Panc1 (cell line): Measurements from ENCODE around the gene TTLL6. TPM values are rescaled to one million over a fixed set of nuclear protein-coding genes. Genes with fewer than 3 reads are reported as not detected.

ENCODE experiments used
- ATAC-seq: fragments of 200-7000 bp; cut with Tn5 transposase; 2 replicates; pipeline ENCODE4 v1.9.1; 2020; ENCODE audit warnings: mild to moderate bottlenecking, moderate library complexity
- BruUV-seq: library from RNA; stranded (reverse); fragments of 400-500 nt; replicated peaks from 2 replicates; lab custom pipeline; 2021; lab: Mats Ljungman, UMichigan
- CTCF ChIA-PET: fragments of 300-600 bp; sonication (Branson Sonifier 250); formaldehyde crosslinking; loops from one replicate; lab custom pipeline; 2022; ENCODE audit warnings: antibody characterized with exemption; lab: Charles Lee
- POLR2A ChIA-PET: fragments of 300-600 bp; sonication (Branson Sonifier 250); formaldehyde crosslinking; loops from one replicate; lab custom pipeline; 2022; ENCODE audit warnings: antibody characterized with exemption; lab: Charles Lee
- DNase-seq: peaks from one replicate; pipeline ENCODE4 v3.0.0-alpha.2; 2010; ENCODE audit warnings: low read depth, low spot score
- H3K27ac ChIP-seq: 2 replicates; pipeline ENCODE4 v1.5.1; 2011; ENCODE audit warnings: mild to moderate bottlenecking, low read length, inconsistent platforms
- H3K27me3 ChIP-seq: fragments of 200-500 bp; sonication (Bioruptor generic); 2 replicates; pipeline ENCODE4 v1.6.0; 2014; ENCODE audit warnings: low read length, inconsistent platforms; ENCODE audit not compliant: control insufficient read depth, insufficient read depth
- H3K36me3 ChIP-seq: fragments of 200-500 bp; sonication (Bioruptor generic); 2 replicates; pipeline ENCODE4 v1.5.1; 2014; ENCODE audit warnings: inconsistent platforms, mild to moderate bottlenecking, low read length, moderate library complexity; ENCODE audit not compliant: control insufficient read depth, insufficient read depth
- H3K4me1 ChIP-seq: 2 replicates; pipeline ENCODE4 v1.5.1; 2011; ENCODE audit warnings: inconsistent platforms, mild to moderate bottlenecking, low read length, moderate library complexity; ENCODE audit not compliant: control insufficient read depth, insufficient read depth
- H3K4me3 ChIP-seq, 2 experiments: 2 replicates each; pipeline ENCODE4 v1.5.1; 2011 to 2012; ENCODE audit warnings: low read depth in 2 of 2, low read length in 2 of 2, mild to moderate bottlenecking in 2 of 2, inconsistent platforms in 1 of 2, moderate library complexity in 1 of 2
- H3K9me3 ChIP-seq: fragments of 200-500 bp; sonication (Bioruptor generic); 2 replicates; pipeline ENCODE4 v1.5.1; 2014; ENCODE audit warnings: low read depth, mild to moderate bottlenecking, inconsistent platforms, low read length, moderate library complexity; ENCODE audit not compliant: control insufficient read depth, insufficient read depth
- CTCF ChIP-seq: fragments of 450-650 bp; IDR thresholded peaks from 2 replicates; pipeline ENCODE4 v1.5.1; 2017; ENCODE audit warnings: mild to moderate bottlenecking
- POLR2AphosphoS5 ChIP-seq: IDR thresholded peaks from 2 replicates; pipeline ENCODE4 v1.6.1; 2012; ENCODE audit warnings: mild to moderate bottlenecking, low read depth, low read length, moderate library complexity
- REST ChIP-seq, 2 experiments: IDR thresholded peaks; 2 replicates each; pipeline ENCODE4 v1.6.1; 2011 to 2012; ENCODE audit warnings: low read depth in 2 of 2, control low read depth in 1 of 2, low read length in 1 of 2, mild to moderate bottlenecking in 1 of 2, moderate library complexity in 1 of 2; ENCODE audit not compliant: insufficient read depth in 1 of 2
- SIN3A ChIP-seq: IDR thresholded peaks from 2 replicates; pipeline ENCODE4 v1.6.1; 2012; ENCODE audit warnings: low read depth, mild to moderate bottlenecking, low read length, moderate library complexity, borderline replicate concordance; ENCODE audit not compliant: insufficient read depth
- TCF7L2 ChIP-seq: IDR thresholded peaks from 2 replicates; pipeline ENCODE4 v1.6.1; 2011; ENCODE audit warnings: mild to moderate bottlenecking, low read depth, low read length, inconsistent platforms
- in situ Hi-C: cut with HindIII; loops from 2 replicates; pipeline ENCODE4 v1.10.0; 2016; ENCODE audit warnings: low sequenced_read_pairs, low pct_unique_long_range_greater_than_20kb
- intact Hi-C: fragments of 100-400 bp; cut with micrococcal nuclease; formaldehyde crosslinking; loops from one replicate; pipeline ENCODE4 v1.10.0; 2022; ENCODE audit not compliant: unreplicated experiment
- total RNA-seq: library from RNA; stranded (reverse); gene quantifications from one replicate; pipeline ENCODE4 v1.2.1, GENCODE V29; 2021; ENCODE audit not compliant: unreplicated experiment

Gene TTLL6
- total RNA-seq, 1 experiment from 2014 or later = 2.5 TPM

DNA sequence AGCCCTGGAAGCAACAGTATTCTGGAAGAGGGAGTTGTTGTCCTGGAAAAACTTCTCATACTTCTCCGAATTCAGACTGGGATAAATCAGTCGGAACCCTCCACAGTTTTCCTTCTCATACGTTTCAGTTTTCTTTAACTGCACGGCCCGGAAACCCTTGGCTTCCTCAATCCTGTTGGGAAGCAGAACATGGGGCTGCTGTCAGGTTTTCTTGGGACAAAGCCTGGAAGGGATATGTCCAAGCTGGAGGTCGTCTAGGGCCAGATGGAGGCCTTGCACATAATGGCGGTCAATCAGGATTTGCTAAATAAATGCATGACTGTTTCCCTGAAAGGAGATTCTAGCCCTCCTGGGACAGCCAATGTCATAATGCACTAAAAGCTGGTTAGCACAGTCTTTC is 29.2 kb downstream of the TTLL6 start:
- ATAC-seq (no peak), DNase-seq (no peak)
- Histone ChIP-seq H3K4me3 (no peak overlapping the region), H3K27me3 (no peaks in the 10 kb centered on the region), H3K36me3 (no peaks in the 10 kb centered on the region), H3K4me1 (peaks cover 16% of the 10 kb centered on the region), H3K27ac (no peak overlapping the region), H3K9me3 (no peaks in the 10 kb centered on the region)
- TF ChIP-seq TCF7L2 (no peak), REST (IDR thresholded peaks at IDR 0.05; ENCODE audit: insufficient read depth in 1 of 2, low read depth in 2 of 2, low read length in 1 of 2) (no peak), POLR2AphosphoS5 (no peak), SIN3A (no peak), CTCF (no peak)
- in situ Hi-C loops = no loop called here
- BruUV-seq = no TSS peak
- POLR2A ChIA-PET = interaction anchor here (0.6 kb wide), 1 partner anchor 84 kb away, joined by 5 read pairs; no protein-coding TSS in a partner anchor
- CTCF ChIA-PET = interaction anchor here (1.1 to 5.3 kb wide), 2 partner anchors 62 to 97 kb away, joined by 6 to 98 read pairs; no protein-coding TSS in a partner anchor
- intact Hi-C loops = no loop called here

DNA sequence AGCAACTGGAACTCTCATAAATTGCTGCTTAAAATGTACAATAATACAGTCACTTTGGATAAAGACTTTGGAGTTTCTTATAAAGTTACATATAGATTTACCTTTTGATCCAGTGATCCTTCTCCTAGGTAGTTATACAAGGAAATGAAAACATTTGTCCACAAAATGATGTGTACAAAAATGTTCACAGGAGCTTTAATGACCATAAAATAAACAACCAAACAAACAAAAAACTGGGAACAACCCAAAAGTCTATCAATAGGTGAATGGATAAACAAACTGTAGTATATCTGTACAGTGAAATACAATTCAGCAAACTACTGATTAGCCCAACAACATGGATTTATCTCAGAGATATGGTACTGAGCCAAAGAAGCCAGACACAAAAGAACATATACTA is 37.6 kb downstream of the TTLL6 start:
- H3K27me3 ChIP-seq = no peaks in the 10 kb centered on the region; the same call in 1 of the 2 replicates
- no peaks in the 10 kb centered on the region for H3K4me1 ChIP-seq
- H3K9me3 ChIP-seq = no peaks in the 10 kb centered on the region
- no peak for ATAC-seq
- in situ Hi-C loops = no loop called here
- no peak for TF ChIP-seq SIN3A
- TF ChIP-seq CTCF = no peak
- no peak for TF ChIP-seq REST (IDR thresholded peaks at IDR 0.05; ENCODE audit: insufficient read depth in 1 of 2, low read depth in 2 of 2, low read length in 1 of 2)
- no peak; the same call in 1 of the 2 replicates for TF ChIP-seq TCF7L2
- no peak for TF ChIP-seq POLR2AphosphoS5
- DNase-seq = no peak
- no peaks in the 10 kb centered on the region for H3K36me3 ChIP-seq
- no peak overlapping the region for H3K4me3 ChIP-seq
- ChIA-PET POLR2A (interaction anchor here (0.6 kb wide), 2 partner anchors 29 to 524 kb away, joined by 3 to 9 read pairs; no protein-coding TSS in a partner anchor), CTCF (interaction anchor here (0.6 to 0.8 kb wide), 3 partner anchors 17 to 99 kb away, joined by 6 to 7 read pairs (median 6); no protein-coding TSS in a partner anchor)
- intact Hi-C loops = no loop called here
- no TSS peak for BruUV-seq
- H3K27ac ChIP-seq = no peak overlapping the region
